ENCODE measurements around the gene C20orf202. TPM values are rescaled to one million over a fixed set of nuclear protein-coding genes. Genes with fewer than 3 reads are reported as not detected.

The C20orf202 gene
- total and polyA plus RNA-seq, 2 experiments from 2014 or later = not detected

GRCh38 chr20:1207293-1207878 is 4.1 kb downstream of the C20orf202 start (continued):
- TF ChIP-seq, protein P1, sequence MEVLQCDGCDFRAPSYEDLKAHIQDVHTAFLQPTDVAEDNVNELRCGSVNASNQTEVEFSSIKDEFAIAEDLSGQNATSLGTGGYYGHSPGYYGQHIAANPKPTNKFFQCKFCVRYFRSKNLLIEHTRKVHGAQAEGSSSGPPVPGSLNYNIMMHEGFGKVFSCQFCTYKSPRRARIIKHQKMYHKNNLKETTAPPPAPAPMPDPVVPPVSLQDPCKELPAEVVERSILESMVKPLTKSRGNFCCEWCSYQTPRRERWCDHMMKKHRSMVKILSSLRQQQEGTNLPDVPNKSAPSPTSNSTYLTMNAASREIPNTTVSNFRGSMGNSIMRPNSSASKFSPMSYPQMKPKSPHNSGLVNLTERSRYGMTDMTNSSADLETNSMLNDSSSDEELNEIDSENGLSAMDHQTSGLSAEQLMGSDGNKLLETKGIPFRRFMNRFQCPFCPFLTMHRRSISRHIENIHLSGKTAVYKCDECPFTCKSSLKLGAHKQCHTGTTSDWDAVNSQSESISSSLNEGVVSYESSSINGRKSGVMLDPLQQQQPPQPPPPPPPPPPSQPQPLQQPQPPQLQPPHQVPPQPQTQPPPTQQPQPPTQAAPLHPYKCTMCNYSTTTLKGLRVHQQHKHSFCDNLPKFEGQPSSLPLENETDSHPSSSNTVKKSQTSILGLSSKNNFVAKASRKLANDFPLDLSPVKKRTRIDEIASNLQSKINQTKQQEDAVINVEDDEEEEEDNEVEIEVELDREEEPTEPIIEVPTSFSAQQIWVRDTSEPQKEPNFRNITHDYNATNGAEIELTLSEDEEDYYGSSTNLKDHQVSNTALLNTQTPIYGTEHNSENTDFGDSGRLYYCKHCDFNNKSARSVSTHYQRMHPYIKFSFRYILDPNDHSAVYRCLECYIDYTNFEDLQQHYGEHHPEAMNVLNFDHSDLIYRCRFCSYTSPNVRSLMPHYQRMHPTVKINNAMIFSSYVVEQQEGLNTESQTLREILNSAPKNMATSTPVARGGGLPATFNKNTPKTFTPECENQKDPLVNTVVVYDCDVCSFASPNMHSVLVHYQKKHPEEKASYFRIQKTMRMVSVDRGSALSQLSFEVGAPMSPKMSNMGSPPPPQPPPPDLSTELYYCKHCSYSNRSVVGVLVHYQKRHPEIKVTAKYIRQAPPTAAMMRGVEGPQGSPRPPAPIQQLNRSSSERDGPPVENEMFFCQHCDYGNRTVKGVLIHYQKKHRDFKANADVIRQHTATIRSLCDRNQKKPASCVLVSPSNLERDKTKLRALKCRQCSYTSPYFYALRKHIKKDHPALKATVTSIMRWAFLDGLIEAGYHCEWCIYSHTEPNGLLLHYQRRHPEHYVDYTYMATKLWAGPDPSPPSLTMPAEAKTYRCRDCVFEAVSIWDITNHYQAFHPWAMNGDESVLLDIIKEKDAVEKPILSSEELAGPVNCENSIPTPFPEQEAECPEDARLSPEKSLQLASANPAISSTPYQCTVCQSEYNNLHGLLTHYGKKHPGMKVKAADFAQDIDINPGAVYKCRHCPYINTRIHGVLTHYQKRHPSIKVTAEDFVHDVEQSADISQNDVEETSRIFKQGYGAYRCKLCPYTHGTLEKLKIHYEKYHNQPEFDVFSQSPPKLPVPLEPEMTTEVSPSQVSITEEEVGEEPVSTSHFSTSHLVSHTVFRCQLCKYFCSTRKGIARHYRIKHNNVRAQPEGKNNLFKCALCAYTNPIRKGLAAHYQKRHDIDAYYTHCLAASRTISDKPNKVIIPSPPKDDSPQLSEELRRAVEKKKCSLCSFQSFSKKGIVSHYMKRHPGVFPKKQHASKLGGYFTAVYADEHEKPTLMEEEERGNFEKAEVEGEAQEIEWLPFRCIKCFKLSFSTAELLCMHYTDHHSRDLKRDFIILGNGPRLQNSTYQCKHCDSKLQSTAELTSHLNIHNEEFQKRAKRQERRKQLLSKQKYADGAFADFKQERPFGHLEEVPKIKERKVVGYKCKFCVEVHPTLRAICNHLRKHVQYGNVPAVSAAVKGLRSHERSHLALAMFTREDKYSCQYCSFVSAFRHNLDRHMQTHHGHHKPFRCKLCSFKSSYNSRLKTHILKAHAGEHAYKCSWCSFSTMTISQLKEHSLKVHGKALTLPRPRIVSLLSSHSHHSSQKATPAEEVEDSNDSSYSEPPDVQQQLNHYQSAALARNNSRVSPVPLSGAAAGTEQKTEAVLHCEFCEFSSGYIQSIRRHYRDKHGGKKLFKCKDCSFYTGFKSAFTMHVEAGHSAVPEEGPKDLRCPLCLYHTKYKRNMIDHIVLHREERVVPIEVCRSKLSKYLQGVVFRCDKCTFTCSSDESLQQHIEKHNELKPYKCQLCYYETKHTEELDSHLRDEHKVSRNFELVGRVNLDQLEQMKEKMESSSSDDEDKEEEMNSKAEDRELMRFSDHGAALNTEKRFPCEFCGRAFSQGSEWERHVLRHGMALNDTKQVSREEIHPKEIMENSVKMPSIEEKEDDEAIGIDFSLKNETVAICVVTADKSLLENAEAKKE (CRISPR knock-in tag; IDR thresholded peaks at IDR 0.05) = no peak
- TF ChIP-seq STAT1 (IDR thresholded peaks at IDR 0.05; ENCODE audit: unreplicated experiment) (no peak), CREB1 (CRISPR knock-in tag; IDR thresholded peaks at IDR 0.05; ENCODE audit: low read depth) (no peak), CTCF (conservative IDR thresholded peaks at IDR 0.05; ENCODE audit: low read depth in 2 of 2) (no peak)
- TF ChIP-seq, protein P2, sequence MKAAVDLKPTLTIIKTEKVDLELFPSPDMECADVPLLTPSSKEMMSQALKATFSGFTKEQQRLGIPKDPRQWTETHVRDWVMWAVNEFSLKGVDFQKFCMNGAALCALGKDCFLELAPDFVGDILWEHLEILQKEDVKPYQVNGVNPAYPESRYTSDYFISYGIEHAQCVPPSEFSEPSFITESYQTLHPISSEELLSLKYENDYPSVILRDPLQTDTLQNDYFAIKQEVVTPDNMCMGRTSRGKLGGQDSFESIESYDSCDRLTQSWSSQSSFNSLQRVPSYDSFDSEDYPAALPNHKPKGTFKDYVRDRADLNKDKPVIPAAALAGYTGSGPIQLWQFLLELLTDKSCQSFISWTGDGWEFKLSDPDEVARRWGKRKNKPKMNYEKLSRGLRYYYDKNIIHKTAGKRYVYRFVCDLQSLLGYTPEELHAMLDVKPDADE (IDR thresholded peaks at IDR 0.05) = no peak
